Testis (tissue), 2 donors: ENCODE results near the gene RNF175.

Experiments
- POLR2A ChIP-seq: fragments of 450-650 bp; IDR thresholded peaks from one replicate; pipeline ENCODE4 v1.6.1; 2017; ENCODE audit warnings: antibody characterized with exemption, mild to moderate bottlenecking, moderate library complexity
- TF ChIP-seq, protein P1 (sequence below), 3 experiments: fragments of 450-650 bp in 2 of 3; fragments of 200-600 bp in 1 of 3; sonication (generic) in 1 of 3; IDR thresholded peaks; one replicate each; pipeline ENCODE4 v1.5.1; 2016 to 2019; ENCODE audit warnings: antibody characterized with exemption in 3 of 3, mild to moderate bottlenecking in 2 of 3, moderate library complexity in 1 of 3

DNA sequence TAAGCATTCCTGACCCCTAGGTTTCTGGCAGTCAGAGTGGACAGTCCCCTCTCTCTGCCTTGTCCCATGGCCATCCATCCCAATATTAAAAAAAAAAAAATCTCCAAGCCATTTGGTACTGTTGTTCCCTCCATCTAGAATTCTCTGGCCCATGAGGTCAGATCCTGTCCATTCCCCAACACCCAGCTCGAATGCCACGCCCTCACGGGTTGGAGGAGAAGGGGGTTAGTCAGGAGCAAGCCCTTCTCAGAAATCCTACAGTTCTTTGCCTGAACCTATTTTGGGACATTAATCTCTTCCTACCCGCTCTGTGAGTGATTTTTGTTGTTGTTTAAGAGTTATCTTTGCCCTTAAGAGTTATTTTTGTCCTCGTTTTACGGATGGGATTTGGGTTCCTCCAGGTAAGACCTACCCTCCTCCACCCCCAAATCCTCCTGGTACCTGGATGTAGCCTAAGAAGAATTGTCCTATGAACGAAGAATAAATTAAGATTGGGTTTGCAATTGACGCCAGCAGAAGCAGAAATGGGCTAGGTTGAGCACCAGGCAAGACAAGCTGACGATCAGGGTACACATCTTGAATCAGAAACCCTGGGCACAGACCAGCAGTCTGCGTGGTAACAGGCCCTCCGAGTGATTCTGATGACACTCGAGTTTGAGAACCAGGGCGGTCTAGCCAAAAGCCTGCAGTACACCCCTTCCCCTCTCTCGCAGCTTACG, 977 bp downstream of the RNF175 start:
- no peak for TF ChIP-seq POLR2A
- TF ChIP-seq, protein P1, sequence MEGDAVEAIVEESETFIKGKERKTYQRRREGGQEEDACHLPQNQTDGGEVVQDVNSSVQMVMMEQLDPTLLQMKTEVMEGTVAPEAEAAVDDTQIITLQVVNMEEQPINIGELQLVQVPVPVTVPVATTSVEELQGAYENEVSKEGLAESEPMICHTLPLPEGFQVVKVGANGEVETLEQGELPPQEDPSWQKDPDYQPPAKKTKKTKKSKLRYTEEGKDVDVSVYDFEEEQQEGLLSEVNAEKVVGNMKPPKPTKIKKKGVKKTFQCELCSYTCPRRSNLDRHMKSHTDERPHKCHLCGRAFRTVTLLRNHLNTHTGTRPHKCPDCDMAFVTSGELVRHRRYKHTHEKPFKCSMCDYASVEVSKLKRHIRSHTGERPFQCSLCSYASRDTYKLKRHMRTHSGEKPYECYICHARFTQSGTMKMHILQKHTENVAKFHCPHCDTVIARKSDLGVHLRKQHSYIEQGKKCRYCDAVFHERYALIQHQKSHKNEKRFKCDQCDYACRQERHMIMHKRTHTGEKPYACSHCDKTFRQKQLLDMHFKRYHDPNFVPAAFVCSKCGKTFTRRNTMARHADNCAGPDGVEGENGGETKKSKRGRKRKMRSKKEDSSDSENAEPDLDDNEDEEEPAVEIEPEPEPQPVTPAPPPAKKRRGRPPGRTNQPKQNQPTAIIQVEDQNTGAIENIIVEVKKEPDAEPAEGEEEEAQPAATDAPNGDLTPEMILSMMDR (IDR thresholded peaks at IDR 0.05), result no peak
